AG04450 (cell line): ENCODE results near the gene STK33. TPM values are rescaled to one million over a fixed set of nuclear protein-coding genes. Genes with fewer than 3 reads are reported as not detected.
A peak's percentile ranks its signal among the peaks of the same experiment; 100 is the strongest.

ENCODE experiments used
- CTCF ChIA-PET: fragments of 300-600, 350-600 bp; formaldehyde crosslinking; extraction: SDS; loops from one replicate; lab custom pipeline; 2022; ENCODE audit warnings: antibody characterized with exemption, inconsistent platforms; lab: Charles Lee
- POLR2A ChIA-PET: fragments of 350-600 bp; formaldehyde crosslinking; extraction: SDS; loops from one replicate; lab custom pipeline; 2021; ENCODE audit warnings: antibody characterized with exemption, inconsistent platforms; lab: Yijun Ruan, JAX
- DNase-seq: peaks from one replicate; pipeline ENCODE4 v3.0.0-alpha.2; 2011; ENCODE audit warnings: low read depth, low spot score
- H3K27ac ChIP-seq: one replicate; pipeline ENCODE4 v1.5.1; 2012; ENCODE audit warnings: low read depth, low read length, control low read depth
- H3K27me3 ChIP-seq: one replicate; pipeline ENCODE4 v1.6.0; 2012; ENCODE audit warnings: low read length; ENCODE audit not compliant: control insufficient read depth, insufficient read depth
- H3K4me3 ChIP-seq: 2 replicates; pipeline ENCODE4 v1.5.1; 2011; ENCODE audit warnings: mild to moderate bottlenecking, low read depth, low read length, control low read depth
- H3K9me3 ChIP-seq: 2 replicates; pipeline ENCODE4 v1.5.1; 2012; ENCODE audit warnings: low read length; ENCODE audit not compliant: control insufficient read depth, insufficient read depth
- polyA minus RNA-seq: library from RNA; depleted of rRNA, polyadenylated mRNA; stranded (reverse); fragments of >200 nt; gene quantifications from 2 replicates; pipeline ENCODE4 v1.2.3, GENCODE V29; 2011; rRNA and poly(A)+ RNA removed
- polyA plus RNA-seq: library from polyadenylated mRNA; depleted of rRNA; stranded (reverse); fragments of >200 nt; gene quantifications from 2 replicates; pipeline ENCODE4 v1.2.3, GENCODE V29; 2011; rRNA removed
- TF ChIP-seq, protein P1 (sequence below): IDR thresholded peaks from 2 replicates; pipeline ENCODE4 v1.5.1; 2011; ENCODE audit warnings: low read depth, low read length, control low read depth, inconsistent platforms

Gene STK33
- 5.9 and 8.3 TPM in 2 replicates for polyA plus RNA-seq
- 2.4 and 4.1 TPM in 2 replicates for polyA minus RNA-seq

DNA sequence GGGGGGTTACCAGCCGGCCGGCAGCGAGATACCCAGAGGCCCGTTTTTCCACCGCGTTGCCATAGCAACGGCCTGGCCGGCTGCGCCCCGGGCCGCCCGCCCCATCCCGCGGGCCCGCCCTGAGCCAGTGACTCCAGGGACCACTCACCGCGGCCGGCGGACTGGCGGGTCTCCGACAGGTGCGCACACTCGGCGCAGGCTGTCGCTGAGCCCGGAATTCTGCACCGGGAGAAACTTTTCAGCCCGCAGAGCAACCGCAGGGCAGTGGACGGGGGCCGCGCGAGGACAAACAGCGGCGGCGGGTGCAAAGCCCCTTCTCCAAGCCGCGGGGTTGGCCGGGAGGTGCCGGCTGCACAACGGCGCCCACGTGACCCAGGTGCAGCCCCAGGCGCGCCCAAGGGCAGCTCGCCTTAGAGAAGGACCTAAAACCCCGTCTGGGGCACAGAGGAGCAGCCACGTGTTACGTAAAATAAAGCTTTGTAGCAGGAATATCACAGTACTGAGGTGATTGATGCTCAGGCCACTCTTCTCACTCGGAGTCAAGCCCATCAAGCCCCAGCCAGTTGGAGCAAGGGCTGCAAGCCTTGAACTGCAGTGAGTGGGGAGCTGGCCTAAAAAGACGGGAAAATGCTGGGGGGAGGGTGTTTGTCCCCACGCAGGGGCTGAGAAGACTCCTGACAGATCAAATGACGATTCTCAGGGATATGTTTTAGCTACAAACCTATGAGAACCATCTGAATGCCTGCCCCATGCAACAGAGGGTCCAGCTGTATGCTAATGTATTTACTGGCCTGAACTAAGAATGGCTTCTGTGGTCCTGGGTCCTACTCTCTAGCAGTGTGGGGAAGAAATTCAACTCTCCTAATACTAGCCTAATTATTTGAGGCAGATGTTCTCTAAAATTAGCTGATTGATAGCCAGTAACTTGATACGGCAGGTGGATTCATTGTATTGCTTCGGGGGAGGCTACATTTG is at the start of gene STK33:
STK33 (minus strand) TSS at position 294 of the 975 bp plus-strand sequence. CDS start 119,323 bp downstream, outside the sequence.
- CTCF ChIA-PET = interaction anchor here (1.5 kb wide), 1 partner anchor 331 kb away, joined by 3 read pairs; the partner anchor contains the start of gene LMO1

DNA sequence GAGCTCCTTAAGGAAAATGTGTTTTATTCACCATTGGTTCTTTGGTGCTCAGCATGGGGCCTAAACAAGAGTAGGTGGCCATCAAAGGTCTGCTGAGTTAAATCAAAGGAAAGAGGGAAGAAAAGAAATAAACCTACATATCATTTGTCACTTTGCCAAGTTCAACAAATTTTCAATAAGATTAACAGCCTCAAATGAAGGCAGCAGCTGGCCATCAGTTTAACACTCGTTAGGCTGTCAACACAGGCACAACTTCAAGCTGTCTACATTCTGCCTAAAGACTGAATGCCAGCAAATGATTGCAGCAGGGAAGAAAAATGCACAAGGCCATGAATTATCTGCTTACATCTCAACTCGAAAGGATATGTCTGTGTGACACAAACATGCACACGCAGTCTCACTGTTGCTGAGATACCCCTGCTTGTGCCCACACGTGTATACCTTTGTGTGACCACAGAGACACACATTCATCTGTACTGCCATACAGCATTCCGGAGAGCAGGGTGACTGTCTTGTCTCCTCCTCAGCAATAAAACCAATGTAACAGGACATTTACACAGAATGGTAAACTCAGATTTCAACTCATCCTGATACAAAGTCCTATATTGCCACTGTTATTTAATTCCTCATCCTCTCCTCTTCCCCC is 48.3 kb upstream of the STK33 start:
- DNase-seq = no peak
- H3K27me3 ChIP-seq = no peaks in the 10 kb centered on the region
- H3K9me3 ChIP-seq = no peaks in the 10 kb centered on the region
- no peak overlapping the region for H3K27ac ChIP-seq
- ChIA-PET CTCF (no interaction called here), POLR2A (no interaction called here)
- TF ChIP-seq, protein P1, sequence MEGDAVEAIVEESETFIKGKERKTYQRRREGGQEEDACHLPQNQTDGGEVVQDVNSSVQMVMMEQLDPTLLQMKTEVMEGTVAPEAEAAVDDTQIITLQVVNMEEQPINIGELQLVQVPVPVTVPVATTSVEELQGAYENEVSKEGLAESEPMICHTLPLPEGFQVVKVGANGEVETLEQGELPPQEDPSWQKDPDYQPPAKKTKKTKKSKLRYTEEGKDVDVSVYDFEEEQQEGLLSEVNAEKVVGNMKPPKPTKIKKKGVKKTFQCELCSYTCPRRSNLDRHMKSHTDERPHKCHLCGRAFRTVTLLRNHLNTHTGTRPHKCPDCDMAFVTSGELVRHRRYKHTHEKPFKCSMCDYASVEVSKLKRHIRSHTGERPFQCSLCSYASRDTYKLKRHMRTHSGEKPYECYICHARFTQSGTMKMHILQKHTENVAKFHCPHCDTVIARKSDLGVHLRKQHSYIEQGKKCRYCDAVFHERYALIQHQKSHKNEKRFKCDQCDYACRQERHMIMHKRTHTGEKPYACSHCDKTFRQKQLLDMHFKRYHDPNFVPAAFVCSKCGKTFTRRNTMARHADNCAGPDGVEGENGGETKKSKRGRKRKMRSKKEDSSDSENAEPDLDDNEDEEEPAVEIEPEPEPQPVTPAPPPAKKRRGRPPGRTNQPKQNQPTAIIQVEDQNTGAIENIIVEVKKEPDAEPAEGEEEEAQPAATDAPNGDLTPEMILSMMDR = no peak
- H3K4me3 ChIP-seq = no peak overlapping the region

More for the DNA sequence above, at the start of gene STK33:
- POLR2A ChIA-PET = interaction anchor here (0.8 to 1.2 kb wide), 2 partner anchors 10 kb away, joined by 3 read pairs; no protein-coding TSS in a partner anchor
- DNase-seq = no peak
- H3K27ac ChIP-seq = no peak within 1 kb of the TSS
- H3K27me3 ChIP-seq = no peaks in the 10 kb centered on the region
- H3K4me3 ChIP-seq = peak within 1 kb of the TSS; percentile 67
- H3K9me3 ChIP-seq = no peaks in the 10 kb centered on the region
- TF ChIP-seq, protein P1 = no peak

DNA sequence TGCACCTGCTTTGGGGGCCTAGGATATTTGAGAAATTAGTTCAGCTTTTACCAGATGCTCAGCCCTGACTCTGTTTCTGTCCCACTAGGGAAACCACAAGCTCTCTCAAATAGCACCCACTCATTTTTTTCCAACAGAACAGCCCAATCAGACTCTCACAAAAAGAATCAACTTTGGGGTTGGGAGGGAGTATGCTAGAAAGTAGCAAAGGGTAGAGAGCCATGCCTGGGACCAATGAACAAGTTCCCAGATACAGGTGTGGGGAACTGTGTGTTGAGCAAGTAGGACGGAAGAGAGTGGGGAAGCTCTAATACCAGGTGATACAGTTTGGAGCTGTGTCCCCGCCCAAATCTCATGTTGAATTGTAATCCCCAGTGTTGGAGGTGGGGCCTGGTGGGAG is 47.3 kb upstream of the STK33 start:
- TF ChIP-seq, protein P1 = no peak
- Histone ChIP-seq H3K27ac (no peak overlapping the region), H3K9me3 (no peaks in the 10 kb centered on the region; the same call in 1 of the 2 replicates), H3K4me3 (no peak overlapping the region), H3K27me3 (no peaks in the 10 kb centered on the region)
- POLR2A ChIA-PET = no interaction called here
- no peak for DNase-seq
- CTCF ChIA-PET = no interaction called here

DNA sequence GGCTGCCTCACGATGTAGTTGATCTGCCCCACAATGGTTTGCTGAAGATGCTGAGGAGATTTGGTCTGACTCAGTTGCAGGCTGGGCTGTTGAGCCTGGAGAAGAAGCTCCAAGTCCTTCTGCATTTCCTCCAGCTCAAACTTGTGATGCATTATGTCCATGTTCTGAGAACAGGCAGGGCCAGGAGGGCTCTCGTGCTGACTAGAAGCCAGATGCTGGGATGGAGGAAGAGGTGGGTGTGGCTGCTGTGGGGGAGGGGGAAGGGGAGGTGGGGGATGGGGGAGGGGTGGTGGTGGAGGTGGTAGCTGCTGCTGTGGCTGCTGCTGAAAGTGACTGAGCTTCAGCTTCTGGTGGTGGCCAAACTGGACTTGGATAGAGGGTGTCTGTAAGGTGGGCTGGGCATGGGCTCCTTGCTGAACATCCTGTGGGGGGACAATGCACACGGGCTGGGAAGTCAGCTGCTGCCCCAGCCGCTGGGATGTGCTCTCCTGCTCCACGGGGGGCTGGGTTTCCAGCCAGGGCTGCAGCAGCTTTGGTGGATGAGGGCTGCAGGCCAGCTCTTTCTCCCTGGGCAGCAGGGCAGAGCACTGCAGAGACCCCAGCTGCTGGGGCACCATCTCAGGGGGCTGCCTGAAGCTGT is 46.4 kb upstream of the STK33 start:
- DNase-seq = no peak
- POLR2A ChIA-PET = interaction anchor here (0.6 kb wide), 1 partner anchor 129 kb away, joined by 6 read pairs; no protein-coding TSS in a partner anchor
- H3K27ac ChIP-seq = no peak overlapping the region
- H3K27me3 ChIP-seq = no peaks in the 10 kb centered on the region
- no peak overlapping the region for H3K4me3 ChIP-seq
- TF ChIP-seq, protein P1 = no peak
- H3K9me3 ChIP-seq = peaks cover 3% of the 10 kb centered on the region; the same call in 1 of the 2 replicates
- CTCF ChIA-PET = interaction anchor here (0.7 to 1.0 kb wide), 2 partner anchors 320 to 447 kb away, joined by 3 read pairs; no protein-coding TSS in a partner anchor
